T-helper 22 cell (primary cell): ENCODE data around the gene CYBRD1.
A peak's percentile ranks its signal among the peaks of the same experiment; 100 is the strongest.

Experiments used
- DNase-seq: peaks from one replicate; pipeline ENCODE4 v3.0.0-alpha.2; 2020; ENCODE audit warnings: low read depth

CYBRD1 gene

DNA sequence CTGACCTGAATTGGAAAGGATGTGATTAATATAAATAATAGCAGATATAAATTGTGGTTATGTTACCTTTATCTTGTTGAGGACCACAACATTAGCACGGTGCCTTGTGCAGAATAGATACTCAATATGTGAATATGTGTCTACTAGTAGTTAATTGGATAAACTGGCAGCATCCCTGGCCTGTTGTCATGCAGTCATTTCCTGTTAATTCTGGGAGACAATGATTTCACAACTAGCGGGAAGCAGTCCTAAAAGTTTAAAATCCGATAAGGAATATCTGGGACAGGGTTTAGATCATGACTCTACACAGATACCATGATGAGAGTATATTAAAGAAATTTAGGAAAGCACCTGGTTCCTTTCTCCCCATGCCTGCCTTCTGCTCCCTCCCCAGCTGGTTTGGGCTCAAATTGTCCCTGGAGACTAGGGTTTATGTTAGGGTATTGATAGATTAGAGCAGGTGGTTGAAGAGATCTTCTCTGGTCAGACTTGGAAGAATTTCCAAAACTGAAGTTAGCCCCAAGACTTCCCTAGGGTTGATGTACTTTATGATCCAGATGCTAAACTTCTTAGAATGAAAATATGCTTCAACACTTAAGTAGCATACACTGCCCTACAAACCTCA lies 32.8 kb downstream of the CYBRD1 start:
- no peak for DNase-seq

DNA sequence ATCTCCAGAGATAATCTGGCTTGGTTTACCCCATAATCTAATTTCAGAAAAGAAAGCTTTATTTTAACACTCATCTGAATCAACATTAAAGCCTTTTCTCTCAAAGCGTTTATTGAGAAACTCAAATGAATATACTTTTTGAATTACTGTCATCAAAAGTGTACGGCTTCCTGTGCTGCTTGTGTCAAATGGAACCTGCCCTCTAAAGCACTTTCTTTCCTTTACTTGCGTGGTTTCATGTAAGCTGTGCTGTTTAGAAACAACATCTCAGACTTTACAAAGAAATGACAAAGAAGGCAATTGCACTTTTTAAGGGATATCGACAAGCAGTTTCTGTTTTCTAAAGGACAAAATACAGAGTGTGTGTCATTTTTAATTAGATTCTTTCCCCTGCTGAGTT lies 35.1 kb downstream of the CYBRD1 start:
- no peak for DNase-seq

DNA sequence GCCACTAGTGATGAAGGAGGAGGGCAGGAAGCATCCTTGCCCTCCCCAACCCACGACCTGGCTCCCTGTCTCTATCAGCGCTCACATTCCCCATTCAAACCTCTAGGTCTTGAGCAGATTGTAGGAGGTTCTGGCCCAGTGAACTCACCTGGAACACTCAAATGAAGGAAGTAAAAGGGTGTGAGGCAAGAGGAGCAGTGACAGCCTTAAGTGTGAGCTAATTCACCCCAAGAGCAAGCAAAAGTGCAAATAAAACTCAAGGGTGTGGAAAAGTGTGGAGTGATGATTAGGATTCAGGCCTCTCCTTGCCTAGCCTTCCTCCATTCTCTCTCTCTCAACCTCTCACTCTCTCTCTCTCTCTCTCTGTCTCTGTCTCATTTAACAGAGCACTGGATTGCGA lies 41.0 kb downstream of the CYBRD1 start:
- no peak for DNase-seq

DNA sequence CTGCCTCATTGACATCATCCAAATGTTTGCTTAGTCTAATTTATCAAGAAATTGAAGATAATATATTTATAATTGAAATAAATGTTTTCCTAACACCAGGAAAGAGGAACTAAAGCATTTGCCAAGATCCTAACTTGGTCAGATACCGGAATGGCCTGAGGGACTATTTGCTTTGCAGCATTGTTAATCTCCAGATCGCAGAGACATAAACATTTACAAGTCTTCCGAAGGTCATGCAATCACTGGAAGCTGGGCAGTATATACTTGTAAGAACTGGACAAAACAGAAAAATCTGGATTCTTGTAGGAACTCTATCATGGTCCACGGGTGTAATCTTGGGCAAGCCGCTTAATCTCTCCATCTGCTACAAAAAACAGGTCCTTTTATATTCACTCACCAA lies 42.2 kb downstream of the CYBRD1 start:
- no peak for DNase-seq

DNA sequence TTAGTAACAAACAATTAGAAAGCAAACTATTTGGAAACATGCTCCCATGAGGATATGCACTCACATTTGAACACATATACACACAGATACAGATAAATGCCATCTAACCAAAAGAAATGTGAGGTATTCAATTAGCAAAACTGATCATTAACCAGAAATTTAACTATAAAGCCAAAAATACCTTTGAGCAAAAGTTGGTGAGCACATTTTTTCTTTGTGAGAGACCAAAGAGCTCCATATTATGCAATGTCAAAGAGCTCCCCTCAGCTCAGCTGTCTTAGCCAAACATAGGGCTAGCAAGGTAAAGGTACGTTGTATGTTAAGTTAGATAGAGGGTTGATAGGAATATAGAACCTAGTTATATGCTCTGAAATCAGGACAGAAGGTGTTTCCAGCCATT lies 43.8 kb downstream of the CYBRD1 start:
- DNase-seq: no peak

DNA sequence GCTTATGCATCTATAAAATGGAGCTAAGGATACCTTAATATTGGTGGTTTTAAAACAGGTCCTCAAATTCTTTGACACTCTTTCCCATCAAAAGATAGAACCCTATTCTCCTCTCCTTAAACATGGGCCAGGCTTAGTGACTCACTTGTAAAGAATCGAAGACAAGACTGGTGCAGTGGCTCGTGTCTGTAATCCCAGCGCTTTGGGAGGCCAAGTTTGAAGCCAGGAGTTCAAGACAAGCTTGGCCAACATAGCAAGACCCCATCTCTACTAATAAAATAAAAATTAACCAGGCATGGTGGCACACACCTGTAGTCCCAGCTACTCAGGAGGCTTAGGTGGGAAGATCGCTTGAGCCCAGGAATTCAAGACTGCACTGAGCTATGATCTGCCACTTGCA lies 44.5 kb downstream of the CYBRD1 start:
- no peak for DNase-seq

DNA sequence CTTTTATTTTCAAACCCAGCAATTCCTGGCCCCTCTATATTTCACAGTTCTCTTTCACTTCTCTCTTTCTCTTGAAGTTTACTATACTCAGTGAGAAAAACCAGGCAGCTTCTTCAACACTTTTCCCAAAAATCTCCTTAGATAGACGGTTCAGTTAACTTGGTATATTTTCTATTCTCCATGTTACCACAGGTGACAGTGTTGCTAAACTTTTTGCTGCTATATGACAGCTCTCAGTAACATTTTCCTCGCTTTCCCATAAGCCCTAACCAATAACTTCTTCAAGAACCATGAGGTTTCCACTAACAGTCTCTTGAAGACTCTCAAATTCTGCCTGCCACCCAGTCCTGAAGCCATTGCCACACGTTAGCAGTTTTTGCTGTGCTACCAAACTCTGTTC lies 45.8 kb downstream of the CYBRD1 start:
- no peak for DNase-seq

DNA sequence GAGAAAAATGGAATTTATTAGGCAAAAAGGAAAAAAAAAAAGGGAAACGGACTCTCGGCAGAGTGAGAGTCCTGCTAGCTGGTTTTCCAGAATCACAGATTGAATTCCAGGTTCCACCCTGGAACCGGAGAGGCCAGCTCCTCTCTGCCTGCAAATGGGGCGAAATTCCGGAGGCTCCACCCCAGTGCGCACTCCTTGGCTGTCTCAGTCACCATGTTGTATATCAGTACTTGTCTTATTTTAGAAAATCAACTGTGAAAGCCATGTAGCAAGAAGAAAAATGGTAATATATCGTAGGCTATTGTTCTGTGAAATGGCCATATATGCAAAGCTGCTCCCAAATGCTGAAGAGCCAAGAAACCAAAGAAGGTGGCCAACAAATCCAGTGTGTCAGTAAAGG lies 49.4 kb downstream of the CYBRD1 start:
- DNase-seq: no peak

DNA sequence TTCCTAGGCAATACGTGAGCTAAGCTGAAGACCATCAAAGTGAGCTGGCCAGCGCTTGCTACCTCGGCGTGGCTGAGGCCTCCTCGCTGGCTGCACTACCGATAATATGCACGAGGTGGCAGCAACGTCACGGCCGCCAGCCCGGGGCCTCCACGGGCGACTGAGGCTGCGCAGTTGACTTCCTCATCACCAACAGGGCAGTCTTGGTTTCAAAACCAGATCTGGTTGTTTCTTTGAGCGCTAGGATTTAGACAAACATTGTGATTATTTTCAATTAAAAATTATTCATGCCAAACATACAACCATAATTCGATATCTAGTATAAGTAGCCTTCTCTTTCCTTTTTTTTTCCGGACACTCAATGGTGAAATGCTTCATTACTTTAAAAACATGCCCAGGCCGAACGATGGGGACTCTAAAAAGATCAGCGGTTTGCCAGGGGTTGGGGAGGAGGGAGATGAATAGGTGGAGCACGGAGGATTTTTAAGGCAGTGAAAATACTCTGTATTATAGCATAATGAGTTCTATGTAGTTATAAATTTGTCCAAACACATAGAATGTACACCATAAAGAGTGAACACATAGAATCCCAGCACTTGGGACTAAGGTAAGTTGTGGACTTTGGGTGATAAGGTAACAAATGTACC lies 52.0 kb downstream of the CYBRD1 start:
- peak; percentile 45 for DNase-seq

DNA sequence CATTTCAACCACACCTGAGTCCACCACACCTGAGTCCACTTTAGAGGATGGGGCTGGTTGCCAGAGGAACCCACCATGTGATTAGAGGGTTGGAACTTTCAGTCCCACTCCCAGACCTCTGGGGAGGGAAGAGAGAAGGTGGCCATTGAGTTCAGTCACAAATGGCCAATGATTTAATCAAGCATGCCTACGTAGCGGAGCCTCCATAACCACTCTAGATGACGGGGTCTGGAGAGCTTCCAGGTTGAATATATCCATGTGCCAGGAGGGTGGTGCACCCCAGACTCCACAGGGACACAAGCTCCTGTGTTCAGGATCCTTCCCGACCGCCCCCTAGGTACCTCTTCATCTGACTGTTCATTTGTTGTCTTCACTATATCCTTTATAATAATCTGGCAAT lies 53.3 kb downstream of the CYBRD1 start:
- DNase-seq: no peak

DNA sequence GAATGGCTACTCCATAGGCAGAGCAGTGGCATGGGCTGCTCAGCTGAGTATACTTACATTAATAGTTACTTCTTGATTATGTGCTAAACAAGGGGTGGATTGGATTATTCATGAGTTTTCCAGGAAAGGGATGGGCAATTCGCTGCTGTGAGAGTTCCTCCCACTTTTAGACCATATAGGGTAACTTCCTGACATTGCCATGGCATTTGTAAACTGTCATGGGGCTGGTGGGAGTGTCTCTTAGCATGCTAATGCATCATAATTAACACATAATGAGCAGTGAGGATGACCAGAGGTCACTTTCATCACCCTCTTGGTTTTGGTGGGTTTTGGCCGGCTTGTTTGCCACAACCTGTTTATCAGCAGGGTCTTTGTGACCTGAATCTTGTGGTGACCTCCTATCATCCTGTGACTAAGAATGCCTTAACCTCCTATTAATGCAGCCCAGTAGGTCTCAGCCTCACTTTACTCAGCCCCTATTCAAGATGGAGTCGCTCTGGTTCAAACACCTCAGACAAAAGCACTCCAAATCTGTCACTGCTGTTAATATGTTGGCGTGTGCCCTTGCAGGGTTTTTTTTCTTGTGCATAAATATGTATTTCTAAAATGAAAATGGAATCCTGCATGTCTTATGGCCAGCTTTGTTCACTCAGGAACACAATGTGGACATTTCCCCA lies 56.0 kb downstream of the CYBRD1 start:
- no peak for DNase-seq

DNA sequence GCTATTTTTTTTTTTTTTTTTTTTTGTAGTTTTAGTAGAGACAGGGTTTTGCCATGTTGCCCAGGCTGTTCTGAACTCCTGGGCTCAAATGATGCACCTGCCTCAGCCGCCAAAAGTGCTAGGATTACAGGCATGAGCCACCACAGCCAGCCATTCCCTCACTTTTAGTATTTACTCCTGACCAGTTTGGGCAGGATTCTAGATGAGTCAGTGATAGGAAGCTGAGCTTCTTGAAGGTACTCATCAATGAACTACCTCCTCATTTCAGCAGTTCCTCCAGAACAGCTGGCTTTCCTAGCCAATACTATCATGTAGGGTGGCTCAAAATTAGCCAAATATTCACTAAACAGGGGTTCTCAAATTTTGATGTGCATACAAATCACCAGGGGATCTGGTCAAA lies 57.2 kb downstream of the CYBRD1 start:
- DNase-seq: no peak

DNA sequence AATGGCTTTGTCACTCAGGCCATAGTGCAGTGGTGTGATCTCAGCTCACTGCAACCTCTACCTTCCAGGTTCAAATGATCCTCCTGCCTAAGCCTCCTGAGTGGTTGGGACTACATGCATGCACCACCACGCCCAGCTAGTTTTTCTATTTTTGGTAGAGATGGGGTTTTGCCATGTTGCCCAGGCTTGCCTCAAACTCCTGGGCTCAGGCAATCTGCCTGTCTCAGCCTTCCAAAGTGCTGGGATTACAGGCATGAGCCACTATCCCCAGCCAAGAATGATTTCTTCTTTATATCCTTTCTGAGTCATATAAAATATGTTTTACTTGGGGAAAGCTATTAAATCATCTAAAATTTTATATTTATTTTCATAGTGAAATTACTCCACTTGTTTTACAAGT lies 61.3 kb downstream of the CYBRD1 start:
- DNase-seq: no peak

DNA sequence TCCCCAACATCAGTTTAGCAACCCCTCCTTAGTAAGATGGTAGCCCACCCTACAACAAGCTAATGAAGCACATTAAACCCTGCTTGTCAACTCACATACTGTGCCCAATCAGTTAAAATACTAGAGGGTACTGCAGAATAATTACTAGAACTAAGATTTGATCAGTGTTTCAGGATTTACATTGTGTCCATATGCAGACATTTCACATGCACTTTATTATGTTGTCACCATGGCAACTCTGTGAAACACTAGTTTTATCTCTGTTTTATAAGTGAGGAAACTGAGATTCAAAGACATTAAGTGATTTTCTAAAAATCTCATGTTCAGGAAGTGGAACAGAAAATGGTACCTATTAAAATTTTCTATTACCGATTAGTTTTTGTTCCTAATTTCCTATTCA lies 61.7 kb downstream of the CYBRD1 start:
- no peak for DNase-seq

DNA sequence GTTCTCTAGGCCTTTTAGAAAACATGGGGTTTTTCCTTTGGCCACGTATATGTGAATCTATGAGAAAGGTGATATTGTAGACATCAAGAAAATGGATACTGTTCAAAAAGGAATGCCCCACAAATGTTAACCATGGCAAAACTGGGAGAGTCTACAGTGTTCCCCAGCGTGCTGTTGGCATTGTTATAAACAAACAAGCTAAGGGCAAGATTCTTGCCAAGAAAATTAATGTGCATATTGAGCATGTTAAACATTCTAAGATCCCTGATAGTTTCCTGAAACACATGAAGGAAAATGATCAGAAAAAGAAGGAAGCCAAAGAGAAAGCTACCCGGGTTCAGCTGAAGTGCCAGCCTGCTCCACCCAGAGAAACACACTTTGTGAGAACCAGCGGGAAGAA lies 64.9 kb downstream of the CYBRD1 start:
- DNase-seq: no peak

DNA sequence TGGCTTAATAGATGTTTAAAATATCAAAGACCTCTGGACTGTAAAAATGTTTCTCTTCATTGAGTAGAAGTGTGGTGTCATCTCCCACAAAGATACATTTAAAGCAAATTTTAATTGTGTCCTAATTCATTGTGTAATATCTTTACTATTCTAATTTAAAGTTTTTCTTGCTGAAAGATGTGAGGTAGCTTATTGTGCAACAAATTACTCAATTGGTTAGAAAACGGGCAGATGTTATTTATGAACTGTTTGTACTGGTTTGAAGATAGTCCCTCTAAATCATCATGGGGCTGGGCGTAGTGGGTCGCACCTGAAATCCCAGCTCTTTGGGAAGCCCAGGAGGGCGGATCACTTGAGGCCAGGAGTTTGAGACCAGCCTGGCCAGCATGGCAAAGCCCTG lies 65.3 kb downstream of the CYBRD1 start:
- DNase-seq: no peak

DNA sequence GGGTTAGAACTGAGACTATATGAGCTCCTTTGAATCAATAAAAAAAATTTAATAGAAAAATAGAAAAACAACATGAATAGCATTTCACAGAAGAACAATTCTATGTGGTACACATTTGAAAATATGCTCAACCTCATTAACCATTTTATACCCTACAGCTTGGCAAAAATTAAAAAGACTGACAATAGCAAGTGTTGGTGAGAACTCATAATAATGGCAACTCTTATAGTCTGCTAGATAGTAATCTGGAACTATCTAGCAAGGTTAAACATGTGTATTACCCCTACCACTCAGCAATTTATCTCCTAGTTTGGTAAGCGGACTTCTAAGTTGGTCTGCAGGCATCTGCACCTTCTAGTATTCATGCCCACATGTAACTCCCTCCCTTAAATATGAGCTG lies 67.8 kb downstream of the CYBRD1 start:
- no peak for DNase-seq

DNA sequence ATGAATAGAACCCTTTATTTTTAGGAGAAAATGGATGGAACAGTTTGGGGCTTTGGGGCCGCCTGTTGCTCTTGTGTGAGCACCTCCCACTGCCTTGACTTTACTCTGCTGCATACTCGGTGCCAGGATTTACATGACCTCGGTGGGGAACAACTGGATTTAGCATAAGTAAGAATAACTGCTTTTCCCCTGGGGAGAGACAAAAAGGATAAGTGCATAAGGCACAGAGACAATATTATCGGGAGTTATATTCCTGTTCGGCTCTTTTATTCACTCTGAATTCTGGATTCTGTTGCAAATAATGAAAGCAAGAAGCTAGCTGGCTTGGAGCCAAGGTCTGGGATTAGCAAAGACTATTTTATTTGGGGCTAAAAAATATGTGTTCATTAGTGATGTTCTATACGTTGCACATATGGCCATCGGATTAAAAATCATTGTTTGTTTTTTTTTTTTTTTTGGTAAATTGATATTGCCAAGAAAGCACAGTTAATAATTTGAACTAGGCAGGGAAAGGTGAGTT lies 69.8 kb downstream of the CYBRD1 start:
- no peak for DNase-seq

DNA sequence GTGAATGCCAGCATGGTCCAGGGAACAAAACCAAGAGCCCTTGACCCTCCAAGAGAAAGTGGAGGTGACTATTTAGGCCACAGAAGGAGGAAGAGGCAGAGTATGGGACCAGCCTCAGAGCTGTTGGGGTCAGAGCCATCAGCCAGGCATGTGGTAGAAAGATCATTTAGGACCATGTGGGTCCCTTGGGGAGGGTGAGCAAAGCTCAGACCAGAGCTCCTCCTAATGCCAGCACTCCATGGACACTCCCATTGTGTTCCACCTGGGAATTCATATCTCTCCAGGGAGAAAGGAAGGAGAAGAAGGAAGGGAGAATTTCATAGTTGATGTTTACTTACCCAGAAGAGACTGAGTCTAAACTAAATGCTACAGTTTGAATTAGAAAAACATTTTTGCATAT lies 73.2 kb downstream of the CYBRD1 start:
- DNase-seq: no peak

DNA sequence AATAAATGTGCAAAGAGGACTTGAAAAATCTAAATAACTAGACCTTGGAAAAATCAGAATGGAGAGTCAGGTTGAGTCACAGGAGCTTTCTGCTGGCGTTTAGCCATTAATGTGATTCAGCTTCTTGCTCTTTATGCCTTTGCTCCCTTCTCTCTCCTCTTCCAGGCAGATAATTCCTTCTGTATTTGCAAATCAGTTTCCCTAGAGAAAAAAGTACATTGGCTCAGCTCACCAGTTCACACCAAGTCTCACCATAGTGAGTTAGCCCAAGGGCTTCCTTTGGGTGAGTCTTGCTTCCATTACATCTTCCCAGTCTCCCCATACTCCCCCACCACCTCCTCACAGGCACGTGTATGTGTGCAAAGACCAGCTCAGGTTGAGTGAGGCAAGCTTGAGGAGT lies 73.6 kb downstream of the CYBRD1 start:
- DNase-seq: no peak

DNA sequence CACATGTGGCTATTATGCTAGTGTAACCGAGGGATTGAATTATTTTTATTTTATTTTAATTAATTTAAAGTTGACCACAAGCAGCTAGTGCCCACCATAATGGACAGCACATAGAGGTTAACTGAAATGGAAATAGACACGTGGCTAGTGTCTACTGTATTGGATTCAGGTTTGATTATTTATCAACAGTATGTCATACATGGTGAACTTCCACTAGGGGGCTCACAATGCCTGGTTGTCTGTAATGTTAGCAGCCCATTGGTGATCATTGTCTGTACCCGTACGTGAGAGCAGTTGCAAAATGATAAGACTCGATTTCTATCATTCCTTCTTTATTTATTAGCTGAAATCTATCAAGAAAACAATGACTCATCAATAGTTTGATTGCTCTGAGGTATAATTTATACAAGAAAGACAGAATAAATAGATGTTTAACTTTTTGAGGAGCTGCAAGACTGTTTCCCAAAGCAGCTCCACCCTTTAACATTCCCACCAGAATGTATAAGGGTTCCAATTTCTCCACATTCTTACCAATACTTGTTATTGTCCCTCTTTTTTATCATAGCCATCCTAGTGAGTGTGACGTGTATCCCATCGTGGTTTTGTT lies 76.5 kb downstream of the CYBRD1 start:
- DNase-seq: peak; percentile 2

DNA sequence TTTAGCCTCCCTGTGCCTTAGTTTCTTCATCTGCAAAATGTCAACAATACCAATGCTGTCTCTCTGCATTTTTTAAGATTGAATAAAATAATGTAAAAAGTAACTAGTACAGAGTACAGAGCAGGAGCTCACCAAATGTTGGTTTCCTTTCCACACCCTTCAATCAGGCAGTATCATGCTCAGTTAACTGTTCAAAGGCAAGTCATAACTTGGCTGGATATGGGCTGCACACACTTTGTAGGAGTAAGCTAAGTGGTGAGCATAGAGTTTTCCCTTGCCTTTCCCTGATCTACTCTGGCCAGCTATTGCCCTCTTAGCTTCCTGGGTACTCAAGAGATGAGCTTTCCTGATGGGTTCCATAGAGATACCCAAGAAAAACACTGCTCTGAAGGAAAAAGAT lies 77.9 kb downstream of the CYBRD1 start:
- DNase-seq: no peak

DNA sequence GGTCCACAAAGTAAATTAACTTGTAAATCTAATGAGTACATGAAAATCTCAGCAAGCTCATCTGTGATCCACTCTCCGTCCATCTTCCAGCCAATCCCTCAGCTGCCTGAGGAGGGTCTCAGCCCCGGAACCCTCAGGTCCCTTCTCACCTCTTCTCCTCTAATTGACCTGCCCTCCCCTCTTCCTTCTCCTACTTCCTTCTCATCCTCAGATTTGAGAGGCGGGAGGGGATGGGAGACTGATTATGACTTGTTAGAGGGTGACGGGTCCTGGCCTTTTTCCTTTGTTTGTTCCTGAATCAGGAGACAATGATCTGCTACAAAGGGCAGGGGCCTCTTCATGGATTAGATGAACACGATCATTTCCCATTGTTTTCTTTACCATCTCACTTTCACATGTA lies 80.1 kb downstream of the CYBRD1 start:
- DNase-seq: no peak
